ENCODE measurements around the gene NFIX.
"Not testable (repeated sequence)": the region's sequence is repeated elsewhere in the genome, so short reads cannot be mapped to it uniquely, and the experiment has no call there.

NFIX gene

DNA sequence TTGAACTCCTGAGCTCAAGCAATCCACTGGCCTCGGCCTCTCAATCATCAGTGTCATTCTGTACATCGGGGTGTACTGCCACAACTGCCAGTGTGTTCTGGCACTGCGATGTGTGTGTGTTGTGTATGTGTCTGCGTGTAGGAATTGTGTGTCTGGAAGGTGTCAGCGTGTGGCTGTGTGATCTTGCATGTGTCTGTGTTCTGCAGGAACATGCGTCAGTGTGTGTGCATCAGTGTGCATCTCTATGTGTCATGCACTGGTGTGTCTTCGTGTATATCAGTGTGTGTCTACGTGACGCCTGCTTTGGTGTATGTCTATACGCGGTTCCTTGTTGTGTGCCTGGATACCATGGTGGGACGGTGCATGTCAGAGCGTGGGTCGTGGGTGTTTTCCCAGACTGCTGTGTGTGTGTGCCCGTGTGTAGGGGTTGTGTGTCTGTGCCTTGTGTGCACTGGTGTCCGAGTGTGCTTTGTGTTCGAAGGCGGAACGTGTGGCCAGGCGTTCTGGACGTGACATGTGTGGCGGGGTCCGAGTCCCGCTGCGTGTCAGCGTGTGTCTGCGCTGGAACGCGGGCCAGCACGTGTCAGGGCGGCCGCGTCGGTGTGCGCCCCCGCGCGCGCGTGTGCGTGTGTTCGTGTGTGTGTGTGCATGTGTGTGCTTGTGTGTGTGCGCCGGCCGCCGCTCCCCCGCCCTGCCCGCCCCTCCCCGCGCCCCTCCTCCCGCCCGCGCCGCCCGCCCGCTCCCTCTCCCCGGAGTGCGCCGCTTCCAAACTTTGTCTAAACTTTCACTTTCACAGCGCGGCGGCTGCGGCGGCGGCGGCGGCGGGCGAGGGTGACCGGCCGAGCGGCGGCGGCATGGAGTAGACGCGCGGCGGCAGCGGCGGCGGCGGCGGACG, at the start of gene NFIX:
TSS of gene NFIX (plus strand) at position 775 of the 895 bp plus-strand sequence. CDS start 363 bp downstream, outside the sequence.
- DNase-seq: peak; percentile 60

DNA sequence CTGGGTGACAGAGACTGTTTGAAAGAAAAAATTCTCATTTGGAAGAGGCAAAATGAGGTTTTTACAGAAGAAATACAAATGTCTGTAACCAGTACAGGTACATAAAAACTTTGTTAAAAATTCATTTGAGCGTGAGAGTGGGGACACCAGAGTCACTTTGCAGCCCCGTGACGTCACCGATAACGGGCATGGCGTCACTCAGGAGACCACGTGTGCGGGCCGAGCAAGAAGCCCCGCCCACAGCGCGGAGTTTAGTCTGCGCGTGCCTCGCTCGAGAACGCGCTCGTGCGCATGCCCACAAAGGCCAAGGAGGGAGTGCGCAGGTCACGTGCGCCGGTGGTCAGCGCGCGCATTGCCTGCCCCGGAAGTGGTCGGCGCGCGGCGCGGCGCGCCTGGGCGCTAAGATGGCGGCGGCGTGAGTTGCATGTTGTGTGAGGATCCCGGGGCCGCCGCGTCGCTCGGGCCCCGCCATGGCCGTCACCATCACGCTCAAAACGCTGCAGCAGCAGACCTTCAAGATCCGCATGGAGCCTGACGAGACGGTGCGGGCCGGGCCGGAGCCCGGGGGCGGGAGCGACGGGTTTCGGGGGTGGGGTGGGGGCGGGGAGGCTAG, 49.7 kb upstream of the NFIX start, which contains the start of gene RAD23A:
TSS of gene RAD23A (plus strand) at position 384 of the 613 bp plus-strand sequence. CDS start at position 471, 87 bp downstream.
- peak; percentile 96 for DNase-seq

DNA sequence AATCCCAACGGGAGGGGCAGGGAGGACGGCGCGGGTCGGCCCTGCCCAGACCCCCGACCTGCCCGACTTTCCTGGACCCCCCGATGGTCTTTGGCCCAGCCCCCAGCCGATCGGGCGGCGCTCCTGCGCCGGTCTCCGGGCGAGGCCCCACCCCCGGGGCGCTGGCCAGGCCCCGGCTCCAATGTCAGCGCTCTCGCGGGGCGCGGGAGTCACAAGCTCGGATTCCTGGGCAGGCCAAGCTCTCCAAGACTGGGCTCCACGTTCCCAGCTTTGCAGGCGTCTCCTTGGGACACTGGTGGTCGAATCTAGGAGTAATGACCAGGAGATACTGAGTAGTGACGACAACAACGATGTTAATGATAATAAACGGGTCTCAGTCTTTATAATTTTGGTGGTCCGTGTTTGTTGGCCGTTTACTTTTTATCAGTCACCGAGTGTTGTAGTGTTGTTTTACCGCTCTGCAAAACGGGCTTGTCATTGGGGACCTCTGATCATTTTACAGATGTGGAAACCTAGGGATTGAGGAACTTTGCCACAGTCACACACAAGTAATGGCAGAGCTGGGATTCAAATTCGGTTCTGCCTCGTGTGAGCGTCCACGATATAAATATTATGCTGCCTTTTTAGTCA, 49.1 kb upstream of the NFIX start:
- DNase-seq: peak; percentile 44

DNA sequence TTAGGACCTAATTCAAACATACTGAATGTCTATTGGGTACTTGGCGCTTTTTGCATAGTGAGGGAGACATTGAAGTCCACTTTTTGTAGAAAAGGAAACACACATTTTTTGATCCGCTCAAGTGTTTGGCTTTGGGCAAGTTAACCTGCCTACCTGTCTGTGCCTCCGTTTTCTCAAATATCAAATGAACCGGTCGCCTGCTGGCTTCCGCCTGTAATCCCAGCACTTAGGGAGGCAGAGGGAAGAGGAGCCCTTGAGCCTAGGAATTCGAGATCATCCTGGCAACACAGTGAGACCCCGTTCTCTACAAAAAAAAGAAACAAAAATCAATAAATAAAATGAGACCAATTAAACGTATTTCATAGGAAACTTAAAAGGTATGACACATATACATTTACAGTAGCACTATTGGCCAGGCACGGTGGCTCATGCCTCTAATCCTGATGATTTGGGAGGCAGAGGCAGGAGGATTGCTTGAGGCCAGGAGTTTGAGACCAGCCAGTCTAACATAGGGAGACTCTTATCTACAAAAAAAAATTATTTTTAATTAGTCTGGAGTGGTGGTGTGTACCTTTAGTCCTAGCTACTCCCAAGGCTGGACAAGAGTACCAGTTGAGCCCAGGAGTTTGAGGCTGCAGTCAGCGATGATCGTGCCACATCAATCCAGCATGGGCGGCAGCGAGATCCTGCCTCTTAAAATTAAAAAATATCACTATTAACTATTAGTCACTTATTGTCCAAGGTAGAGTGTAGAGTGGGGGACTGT, 48.4 kb upstream of the NFIX start:
- no peak for DNase-seq

DNA sequence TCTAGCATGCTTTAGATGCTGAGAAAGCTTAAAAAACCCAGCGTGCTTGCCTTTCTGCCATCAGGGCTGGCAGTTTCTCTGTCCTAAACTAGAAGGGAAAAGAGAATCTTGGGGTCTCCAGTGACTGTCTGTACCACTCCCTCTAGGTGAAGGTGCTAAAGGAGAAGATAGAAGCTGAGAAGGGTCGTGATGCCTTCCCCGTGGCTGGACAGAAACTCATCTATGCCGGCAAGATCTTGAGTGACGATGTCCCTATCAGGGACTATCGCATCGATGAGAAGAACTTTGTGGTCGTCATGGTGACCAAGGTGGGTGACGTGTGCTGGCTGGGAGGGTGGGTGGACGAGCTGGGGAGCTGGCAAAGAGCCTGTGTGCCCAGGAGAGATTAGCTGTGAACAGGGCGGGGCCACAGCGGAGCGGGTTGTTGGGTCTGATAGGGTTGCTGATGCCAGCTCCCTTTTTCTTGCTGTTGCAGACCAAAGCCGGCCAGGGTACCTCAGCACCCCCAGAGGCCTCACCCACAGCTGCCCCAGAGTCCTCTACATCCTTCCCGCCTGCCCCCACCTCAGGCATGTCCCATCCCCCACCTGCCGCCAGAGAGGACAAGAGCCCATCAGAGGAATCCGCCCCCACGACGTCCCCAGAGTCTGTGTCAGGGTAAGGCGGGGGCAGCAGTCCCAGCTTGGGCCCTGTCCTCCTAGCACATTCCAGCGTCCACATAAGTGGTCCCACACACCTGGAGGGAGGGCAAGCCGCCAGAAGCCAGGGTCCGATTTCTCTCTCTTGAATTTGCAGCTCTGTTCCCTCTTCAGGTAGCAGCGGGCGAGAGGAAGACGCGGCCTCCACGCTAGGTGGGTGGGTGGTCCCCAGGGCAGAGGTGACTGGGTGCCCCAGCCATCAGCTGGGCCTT, 47.3 kb upstream of the NFIX start:
- no peak for DNase-seq

DNA sequence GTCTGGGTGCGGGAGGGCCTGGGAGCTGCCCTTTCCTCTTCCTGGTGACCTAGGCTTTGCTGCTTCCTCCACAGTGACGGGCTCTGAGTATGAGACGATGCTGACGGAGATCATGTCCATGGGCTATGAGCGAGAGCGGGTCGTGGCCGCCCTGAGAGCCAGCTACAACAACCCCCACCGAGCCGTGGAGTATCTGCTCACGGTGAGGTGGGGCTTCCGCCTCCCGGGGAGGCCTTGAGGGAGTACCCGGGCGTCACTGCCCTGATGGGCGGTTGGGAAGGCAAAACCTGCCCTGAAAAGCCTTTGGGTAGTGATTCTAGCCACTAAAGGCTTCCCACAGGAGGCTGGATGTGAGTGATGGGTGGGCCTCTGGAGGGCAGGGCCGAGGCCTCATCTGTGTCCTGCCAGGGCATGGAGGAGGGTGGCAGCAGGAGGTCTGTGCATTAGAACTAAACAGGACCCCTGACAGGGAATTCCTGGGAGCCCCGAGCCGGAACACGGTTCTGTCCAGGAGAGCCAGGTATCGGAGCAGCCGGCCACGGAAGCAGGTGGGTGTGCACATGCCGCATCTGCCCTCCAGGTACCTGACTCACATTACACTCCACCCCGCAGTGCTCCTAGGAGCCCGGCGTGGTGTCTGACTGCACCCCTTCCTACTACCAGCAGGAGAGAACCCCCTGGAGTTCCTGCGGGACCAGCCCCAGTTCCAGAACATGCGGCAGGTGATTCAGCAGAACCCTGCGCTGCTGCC, 46.5 kb upstream of the NFIX start:
- no peak for DNase-seq

DNA sequence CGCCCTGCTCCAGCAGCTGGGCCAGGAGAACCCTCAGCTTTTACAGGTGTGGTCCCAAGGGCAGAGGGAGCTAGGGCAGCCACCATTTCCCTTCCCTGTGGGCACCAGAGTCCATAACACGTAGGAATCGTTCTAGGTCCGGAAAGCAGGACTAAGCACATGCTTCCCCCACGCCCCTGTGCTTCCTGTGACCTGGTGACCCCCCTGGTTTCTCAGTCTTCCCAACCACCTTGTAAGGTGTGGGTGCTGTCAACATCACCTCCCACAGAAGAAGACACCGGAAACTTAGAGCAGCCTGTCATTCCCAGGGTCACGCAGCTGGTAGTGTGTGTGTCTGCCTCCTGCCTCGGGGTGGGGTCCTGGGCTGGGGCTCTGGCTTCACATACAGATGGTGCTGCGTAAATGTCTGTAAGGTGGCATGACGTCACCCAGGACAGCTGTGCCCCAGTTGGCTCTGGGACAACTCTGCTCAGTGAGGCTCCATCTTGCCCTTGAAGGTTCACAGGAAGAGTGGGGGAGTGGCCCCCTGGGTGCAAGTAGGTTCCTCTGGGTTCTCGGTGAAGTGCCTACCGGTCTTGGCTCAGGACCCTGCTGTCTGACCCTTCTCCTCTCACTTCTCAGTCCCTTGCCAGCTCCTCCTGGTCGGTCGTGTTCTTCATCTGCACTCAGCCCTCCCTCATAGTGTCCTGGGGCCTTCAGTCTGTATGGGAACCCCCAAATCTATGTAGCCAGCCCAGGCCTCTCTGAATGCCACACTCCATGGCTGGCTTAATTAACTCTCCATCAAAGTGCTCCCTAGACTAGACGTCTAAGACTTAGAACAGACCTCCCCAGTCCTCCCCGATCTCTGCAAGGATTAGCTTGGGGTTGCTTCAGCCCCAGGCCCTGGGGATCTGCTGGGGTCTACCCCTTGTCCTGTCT, 45.7 kb upstream of the NFIX start:
- DNase-seq: no peak

DNA sequence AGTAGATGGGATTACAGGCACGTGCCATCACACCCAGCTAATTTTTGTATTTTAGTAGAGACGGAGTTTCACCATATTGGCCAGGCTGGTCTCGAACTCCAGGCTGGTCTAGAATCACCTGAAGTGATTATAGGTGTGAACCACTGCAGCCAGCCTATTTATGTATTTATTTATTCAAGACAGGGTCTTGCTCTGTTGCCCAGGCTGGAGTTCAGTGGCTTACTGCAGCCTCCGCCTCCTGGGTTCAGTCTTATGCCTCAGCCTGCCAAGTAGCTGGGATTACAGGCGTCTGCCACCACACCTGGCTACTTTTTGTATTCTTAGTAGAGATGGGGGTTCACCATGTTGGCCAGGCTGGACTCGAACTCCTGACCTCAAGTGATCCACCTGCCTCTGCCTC, 43.2 kb upstream of the NFIX start:
- not testable (repeated sequence) for DNase-seq

DNA sequence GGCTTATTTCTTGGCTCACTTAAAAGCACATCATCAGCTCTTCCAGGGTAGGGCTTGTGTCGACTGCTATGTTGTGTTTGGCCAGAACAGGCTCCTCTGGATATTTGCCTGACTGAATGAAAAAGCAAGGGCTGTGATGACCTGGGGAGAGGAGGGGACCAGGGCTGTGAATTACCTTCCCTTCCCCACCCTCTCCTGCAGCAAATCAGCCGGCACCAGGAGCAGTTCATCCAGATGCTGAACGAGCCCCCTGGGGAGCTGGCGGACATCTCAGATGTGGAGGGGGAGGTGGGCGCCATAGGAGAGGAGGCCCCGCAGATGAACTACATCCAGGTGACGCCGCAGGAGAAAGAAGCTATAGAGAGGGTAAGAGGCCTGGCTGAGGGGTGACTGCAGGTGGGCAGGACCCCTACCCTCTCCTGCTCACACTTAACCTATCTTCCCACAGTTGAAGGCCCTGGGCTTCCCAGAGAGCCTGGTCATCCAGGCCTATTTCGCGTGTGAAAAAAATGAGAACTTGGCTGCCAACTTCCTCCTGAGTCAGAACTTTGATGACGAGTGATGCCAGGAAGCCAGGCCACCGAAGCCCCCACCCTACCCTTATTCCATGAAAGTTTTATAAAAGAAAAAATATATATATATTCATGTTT, 42.7 kb upstream of the NFIX start:
- DNase-seq: no peak

DNA sequence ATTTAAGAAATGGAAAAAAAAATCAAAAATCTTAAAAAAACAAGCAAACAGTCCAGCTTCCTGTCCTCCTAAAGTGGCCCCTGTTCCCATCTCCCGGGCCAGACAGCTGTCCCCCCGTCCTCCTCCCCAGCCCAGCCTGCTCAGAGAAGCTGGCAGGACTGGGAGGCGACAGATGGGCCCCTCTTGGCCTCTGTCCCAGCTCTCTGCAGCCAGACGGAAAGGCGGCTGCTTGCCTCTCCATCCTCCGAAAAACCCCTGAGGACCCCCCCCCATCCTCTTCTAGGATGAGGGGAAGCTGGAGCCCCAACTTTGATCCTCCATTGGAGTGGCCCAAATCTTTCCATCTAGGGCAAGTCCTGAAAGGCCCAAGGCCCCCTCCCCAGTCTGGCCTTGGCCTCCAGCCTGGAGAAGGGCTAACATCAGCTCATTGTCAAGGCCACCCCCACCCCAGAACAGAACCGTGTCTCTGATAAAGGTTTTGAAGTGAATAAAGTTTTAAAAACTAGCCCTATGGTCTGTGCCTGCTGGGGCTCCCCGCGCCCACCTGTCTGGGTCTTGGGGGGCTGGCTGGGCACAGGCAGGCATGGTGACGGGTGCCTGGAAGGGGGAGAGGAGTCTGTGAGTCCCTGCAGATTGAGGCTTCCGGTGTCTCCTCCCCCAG, 42.0 kb upstream of the NFIX start:
- DNase-seq: no peak

DNA sequence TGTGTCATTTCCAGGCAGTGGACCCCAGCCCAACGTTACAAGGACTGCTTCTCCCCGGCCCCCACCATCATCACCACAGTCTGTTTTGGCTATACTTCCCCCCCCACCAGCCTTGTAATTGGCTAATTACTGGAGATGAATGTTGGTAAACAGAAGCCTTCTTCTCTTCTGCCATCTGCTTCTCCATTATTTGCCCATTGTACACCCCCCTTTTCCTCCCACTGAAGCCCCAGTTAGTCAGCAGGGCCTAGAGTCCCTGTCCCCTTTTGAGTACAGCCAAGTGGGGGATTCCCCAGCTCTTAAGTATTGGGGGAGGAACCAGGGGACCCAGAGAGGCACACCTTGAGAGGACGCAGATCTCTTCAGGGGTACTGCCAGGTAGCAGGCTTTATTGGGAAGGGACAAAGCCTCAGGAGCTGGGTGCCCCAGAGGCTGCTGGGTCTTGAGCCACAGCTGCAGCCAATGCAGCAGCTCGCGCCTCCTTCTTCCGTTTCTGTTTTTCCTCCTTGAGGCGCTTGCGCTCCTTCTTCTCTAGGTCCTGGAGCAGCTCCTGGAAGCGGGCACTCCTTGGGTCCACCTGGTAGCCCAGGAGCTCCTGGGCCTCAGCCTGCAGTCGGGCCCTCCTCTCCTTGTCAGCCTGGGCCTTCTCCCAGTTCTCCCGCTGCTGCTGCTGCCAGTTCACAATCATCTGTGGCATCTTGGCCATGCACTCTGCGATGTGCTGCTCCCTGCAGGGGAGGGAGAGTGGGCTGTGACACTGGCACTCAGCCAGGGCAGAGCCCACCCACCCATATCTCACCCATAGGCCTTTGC, 41.3 kb upstream of the NFIX start:
- DNase-seq: no peak

DNA sequence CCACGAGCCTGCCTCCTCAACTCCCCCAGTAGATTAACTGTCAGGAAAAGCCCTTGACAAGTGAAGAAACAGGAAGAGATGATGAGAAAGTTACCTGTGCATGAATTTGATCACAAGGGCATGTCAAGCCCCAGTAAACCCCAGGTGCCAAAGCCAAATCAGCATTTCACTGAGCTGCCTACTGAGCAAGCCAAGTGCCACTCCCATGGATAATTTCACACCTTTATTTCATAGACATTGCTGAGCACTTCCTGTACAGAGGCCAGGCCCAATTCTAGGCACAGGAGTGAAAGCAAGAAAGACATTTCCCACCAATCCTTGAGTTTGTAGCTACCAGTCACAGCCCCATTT, 40.7 kb upstream of the NFIX start:
- DNase-seq: no peak

DNA sequence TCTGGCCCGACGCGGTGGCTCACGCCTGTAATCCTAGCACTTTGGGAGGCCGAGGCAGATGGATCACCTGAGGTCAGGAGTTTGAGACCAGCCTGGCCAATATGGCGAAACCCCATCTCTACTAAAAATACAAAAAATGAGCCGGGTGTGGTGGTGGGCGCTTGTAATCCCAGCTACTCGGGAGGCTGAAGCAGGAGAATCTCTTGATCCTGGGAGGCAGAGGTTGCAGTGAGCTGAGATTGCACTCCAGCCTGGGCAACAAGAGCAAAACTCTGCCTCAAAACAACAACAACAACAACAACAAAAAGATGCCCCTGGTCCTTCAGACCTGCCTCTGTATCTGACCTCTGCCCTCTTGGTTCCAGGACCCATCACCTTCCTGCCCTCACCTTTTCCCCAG, 39.7 kb upstream of the NFIX start:
- DNase-seq: not testable (repeated sequence)

DNA sequence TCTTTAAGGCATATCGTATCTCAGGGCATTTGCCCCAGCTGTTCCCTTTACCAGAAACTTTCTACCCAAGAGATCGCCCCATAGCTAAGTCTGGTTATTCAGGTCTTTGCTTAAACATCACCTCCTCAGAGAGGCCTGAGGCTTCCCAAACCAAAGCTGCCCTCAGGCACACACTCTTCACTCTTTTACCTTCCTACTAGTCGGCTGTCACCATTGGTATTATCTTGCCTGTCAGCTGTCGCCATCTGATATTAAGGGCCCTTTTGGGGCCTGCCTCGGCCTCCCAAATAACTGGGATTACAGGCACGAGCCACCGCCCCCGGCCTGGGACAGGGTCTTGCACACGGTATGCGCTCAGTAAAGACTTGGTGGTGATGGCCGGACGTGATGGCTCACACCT, 39.3 kb upstream of the NFIX start:
- DNase-seq: no peak

DNA sequence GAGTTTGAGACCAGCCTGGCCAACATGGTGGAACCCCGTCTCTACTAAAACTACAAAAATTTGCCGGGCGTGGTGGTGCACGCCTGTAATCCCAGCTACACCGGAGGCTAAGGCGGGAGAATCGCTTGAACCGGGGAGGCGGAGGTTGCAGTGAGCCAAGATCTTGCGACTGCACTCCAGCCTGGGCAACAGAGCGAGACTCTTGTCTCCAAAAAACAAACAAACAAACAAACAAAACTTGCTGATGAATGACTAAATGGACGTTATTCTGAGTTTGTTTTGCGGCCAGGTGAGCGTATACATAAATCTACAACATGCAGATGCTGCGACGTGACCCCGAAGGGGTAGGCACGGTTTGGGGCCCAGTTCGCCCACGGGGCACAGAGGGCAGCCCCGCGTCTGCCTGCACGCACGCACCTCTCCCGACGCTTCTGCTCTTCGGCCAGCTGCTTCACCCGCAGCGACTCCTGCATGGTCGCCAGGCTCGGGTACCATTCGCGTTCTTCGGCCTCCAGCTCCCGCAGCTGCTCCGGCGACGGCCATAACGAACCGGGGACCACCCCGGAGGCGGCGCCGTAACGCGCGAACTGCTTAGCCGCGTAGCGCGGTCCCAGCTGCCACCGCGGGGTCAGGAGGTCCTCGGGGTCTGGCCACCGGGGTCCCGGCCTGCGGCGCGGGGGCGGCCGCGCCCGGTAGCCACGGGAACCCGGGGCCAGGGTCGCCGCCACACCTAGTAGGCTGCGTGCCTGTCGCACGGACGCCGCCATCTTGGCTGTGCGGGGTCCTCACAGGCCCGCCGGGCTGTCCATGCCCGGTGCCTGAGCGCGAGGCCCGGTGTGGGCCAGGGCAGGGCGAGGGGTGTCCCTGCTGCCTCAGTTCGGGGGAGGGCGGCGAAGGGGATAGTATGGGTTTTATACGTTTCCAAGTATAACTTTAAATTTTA, 38.6 kb upstream of the NFIX start, which contains the start of gene GADD45GIP1:
TSS of gene GADD45GIP1 (minus strand) at position 778 of the 943 bp plus-strand sequence. CDS start at position 767, 11 bp downstream.
- DNase-seq: peak; percentile 80

DNA sequence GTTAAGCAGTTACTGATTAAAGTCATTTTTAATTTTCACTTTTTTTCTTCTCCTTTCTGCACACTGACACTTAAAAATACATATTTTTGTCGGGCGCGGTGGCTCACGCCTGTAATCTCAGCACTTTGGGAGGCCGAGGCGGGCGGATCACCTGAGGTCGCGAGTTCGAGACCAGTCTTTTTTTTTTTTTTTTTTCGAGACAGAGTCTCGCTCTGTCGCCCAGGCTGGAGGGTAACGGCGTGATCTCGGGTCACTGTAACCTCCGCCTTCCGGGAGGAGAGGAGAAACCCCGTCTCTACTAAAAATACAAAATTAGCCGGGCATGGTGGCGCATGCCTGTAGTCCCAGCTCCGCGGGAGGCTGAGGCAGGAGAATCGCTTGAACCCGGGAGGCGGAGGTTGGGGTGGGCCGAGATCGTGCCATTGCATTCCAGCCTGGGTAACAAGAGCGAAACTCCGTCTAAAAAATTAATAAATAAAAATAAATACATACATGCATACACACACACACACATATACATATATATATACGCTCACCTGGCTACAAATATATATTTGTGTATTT, 37.8 kb upstream of the NFIX start:
- DNase-seq: not testable (repeated sequence)

Measured in OCI-M1 (cell line).